GM12872 (cell line): ENCODE data around the gene ARMC12.

Experiments used
- CTCF ChIP-seq: IDR thresholded peaks from 3 replicates; pipeline ENCODE4 v1.5.1; 2011; ENCODE audit warnings: low read depth, mild to moderate bottlenecking, low read length, moderate library complexity; ENCODE audit not compliant: insufficient read depth

ARMC12 gene

GRCh38 chr6:35722121-35722761, 14.6 kb upstream of the ARMC12 start:
- TF ChIP-seq CTCF: no peak

GRCh38 chr6:35723587-35723986, 13.2 kb upstream of the ARMC12 start:
- TF ChIP-seq CTCF: no peak

GRCh38 chr6:35724059-35724458, 12.8 kb upstream of the ARMC12 start:
- TF ChIP-seq CTCF: no peak

- TF ChIP-seq CTCF: no peak
These were observed 12.4 kb upstream of the ARMC12 start for GRCh38 chr6:35724471-35724870.

- TF ChIP-seq CTCF: no peak
These were observed 11.6 kb upstream of the ARMC12 start for GRCh38 chr6:35725081-35725708.

- TF ChIP-seq CTCF: no peak
These were observed 11.0 kb upstream of the ARMC12 start for GRCh38 chr6:35725721-35726438.

GRCh38 chr6:35727231-35727934, 9.4 kb upstream of the ARMC12 start:
- TF ChIP-seq CTCF: no peak
